HEK293T (cell line): ENCODE data around the gene BCAT1.

ENCODE experiments used
- ARNT ChIP-seq: fragments of 450-650 bp; IDR thresholded peaks from 2 replicates; pipeline ENCODE4 v1.6.1; 2017; ENCODE audit warnings: mild to moderate bottlenecking
- BHLHE40 ChIP-seq: fragments of 450-650 bp; IDR thresholded peaks from 2 replicates; pipeline ENCODE4 v1.6.1; 2016; ENCODE audit warnings: mild to moderate bottlenecking, moderate library complexity, borderline replicate concordance
- CTBP1 ChIP-seq: fragments of 450-650 bp; IDR thresholded peaks from 2 replicates; pipeline ENCODE4 v1.6.1; 2016; ENCODE audit warnings: borderline replicate concordance
- ELF4 ChIP-seq: fragments of 450-650 bp; IDR thresholded peaks from 2 replicates; pipeline ENCODE4 v1.6.1; 2017; ENCODE audit warnings: antibody characterized with exemption
- FOXA1 ChIP-seq: fragments of 450-650 bp; IDR thresholded peaks from 2 replicates; pipeline ENCODE4 v1.6.1; 2016; ENCODE audit warnings: mild to moderate bottlenecking
- FOXK2 ChIP-seq: fragments of 450-650 bp; IDR thresholded peaks from 2 replicates; pipeline ENCODE4 v1.6.1; 2016; ENCODE audit warnings: mild to moderate bottlenecking
- L3MBTL2 ChIP-seq: fragments of 450-650 bp; conservative IDR thresholded peaks from 2 replicates; pipeline ENCODE4 v1.6.1; 2016; ENCODE audit warnings: mild to moderate bottlenecking
- NFRKB ChIP-seq: fragments of 450-650 bp; IDR thresholded peaks from 2 replicates; pipeline ENCODE4 v1.6.1; 2016; ENCODE audit warnings: mild to moderate bottlenecking, moderate library complexity
- SP1 ChIP-seq: fragments of 450-650 bp; IDR thresholded peaks from 2 replicates; pipeline ENCODE4 v1.6.1; 2017
- SUZ12 ChIP-seq: fragments of 450-650 bp; IDR thresholded peaks from 2 replicates; pipeline ENCODE4 v1.6.1; 2016; ENCODE audit warnings: mild to moderate bottlenecking
- TF ChIP-seq, protein P1 (sequence below): fragments of 450-650 bp; IDR thresholded peaks from 2 replicates; pipeline ENCODE4 v1.6.1; 2016

DNA sequence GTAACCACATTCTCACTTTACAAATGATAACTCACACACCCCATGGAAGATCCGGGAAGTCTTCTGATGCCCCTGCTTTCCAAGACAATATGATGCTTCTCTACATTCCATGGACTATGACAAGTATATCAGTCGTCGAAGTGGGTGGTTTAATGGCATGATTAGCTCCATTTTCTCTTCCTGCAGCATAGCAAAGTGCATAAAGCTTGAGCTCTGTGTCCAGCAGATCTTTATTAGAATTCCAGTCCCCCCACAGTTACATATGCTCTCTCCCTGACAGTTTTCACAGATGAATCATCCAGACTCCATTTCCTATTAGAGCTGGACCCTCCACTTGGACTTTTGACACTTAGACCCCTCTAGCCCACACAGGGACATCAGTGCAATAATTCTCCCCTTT is 174.9 kb downstream of the BCAT1 start:
- TF ChIP-seq SP1 (no peak), ELF4 (no peak), BHLHE40 (no peak), SUZ12 (no peak), ARNT (no peak), NFRKB (no peak), FOXA1 (no peak), L3MBTL2 (no peak), FOXK2 (no peak), CTBP1 (no peak)
- TF ChIP-seq, protein P1, sequence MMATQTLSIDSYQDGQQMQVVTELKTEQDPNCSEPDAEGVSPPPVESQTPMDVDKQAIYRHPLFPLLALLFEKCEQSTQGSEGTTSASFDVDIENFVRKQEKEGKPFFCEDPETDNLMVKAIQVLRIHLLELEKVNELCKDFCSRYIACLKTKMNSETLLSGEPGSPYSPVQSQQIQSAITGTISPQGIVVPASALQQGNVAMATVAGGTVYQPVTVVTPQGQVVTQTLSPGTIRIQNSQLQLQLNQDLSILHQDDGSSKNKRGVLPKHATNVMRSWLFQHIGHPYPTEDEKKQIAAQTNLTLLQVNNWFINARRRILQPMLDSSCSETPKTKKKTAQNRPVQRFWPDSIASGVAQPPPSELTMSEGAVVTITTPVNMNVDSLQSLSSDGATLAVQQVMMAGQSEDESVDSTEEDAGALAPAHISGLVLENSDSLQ: no peak
